ENCODE results near the gene HIC2.
"Not testable (repeated sequence)": the region's sequence is repeated elsewhere in the genome, so short reads cannot be mapped to it uniquely, and the experiment has no call there.

Gene HIC2

DNA sequence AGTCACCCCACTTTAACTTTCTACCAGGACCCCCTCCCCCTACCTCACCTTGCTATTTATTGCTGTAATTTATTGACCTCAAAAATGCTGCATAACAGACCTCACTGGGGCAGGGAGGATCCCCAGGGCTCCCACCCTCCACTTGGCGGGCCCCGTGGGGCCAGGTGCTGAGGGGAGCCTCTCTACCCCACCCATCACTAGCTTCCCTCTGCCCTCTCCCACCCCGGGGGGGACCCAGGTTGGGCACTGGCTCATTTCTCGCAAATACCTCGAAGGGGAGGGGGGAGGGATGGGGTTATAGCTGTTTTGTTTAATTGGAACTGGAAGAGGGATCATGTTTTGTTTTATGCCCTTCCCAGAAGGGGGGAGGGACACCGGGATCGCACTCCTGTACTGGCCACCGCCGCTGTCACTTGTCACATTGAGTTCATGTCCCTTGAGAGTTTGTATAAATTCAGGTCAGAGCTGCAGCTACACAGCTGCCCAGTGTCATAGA is 33.7 kb downstream of the HIC2 start:
- DNase-seq (ENCODE audit: low spot score): no peak

DNA sequence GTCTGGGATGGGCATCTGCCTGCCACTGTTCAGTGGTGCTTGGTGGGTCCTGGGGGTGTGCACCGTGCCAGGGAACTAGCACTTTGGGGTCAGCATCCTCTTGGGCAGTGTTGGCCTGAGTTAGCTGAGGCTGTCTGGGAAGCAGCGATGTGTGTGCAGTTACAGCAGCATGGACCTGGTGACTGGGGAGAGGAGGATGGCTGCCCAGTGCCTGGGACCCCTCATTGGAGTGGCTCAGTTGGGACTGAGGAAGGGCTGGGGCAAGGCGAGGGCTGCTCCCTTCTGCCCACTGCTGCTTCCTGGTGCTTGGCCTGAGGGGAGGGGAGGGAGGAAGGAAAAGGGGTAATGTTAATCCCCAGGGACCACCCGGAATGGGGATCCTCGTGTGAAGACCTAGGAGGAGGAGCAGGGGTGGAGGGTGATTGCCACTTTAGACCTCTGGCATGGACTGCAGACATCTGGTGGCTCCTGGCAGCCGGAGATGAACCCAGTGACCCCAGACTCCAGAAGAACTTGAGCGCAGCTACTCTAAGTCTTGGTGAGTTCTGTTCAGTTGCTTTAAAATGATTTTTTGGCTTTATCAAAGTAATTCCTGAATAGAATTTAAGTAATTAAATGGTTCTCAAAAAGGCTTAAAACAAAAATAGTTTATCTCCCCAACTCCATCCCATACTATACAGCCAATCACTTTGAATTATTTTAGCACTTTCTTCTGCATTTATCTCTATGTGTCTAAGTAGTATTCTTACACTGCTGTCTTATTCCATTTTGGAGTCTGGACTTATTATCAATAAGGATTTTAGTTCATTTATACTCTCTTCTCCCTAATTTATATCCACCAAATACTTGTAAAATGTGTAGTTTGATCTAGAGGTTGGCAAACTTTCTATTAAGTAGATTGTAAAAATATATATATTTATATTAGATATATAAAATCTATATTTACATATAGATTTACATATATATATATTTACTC is 34.7 kb downstream of the HIC2 start:
- DNase-seq (ENCODE audit: low spot score): no peak

DNA sequence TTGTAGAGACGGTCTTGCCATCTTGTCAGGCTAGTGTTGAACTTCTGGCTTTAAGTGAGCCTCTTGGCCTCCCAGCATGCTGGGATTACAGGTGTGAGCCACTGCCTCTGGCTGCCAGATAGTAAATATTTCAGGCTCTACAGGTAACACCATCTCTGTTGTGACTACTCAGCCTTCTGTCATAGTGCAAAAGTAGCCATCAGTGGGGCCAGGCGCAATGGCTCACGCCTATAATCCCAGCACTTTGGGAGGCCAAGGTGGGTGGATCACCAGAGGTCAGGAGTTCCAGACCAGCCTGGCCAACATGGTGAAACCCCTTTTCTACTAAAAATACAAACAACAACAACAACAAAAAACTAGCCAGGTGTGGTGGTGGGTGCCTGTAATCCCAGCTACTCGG is 35.5 kb downstream of the HIC2 start:
- DNase-seq (ENCODE audit: low spot score): not testable (repeated sequence)

DNA sequence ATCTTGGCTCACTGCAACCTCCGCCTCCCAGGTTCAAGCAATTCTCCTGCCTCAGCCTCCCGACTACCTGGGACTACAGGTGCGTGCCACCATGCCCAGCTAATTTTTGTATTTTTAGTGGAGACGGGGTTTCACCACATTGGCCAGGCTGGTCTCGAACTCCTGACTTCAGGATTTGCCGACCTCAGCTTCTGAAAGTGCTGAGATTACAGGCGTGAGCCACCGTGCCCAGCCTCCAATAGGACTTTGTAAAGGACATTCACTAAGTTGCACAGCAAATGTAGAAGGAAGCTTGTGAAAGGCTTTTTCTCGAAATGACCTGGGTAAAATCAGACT is 37.8 kb downstream of the HIC2 start:
- DNase-seq (ENCODE audit: low spot score): not testable (repeated sequence)

DNA sequence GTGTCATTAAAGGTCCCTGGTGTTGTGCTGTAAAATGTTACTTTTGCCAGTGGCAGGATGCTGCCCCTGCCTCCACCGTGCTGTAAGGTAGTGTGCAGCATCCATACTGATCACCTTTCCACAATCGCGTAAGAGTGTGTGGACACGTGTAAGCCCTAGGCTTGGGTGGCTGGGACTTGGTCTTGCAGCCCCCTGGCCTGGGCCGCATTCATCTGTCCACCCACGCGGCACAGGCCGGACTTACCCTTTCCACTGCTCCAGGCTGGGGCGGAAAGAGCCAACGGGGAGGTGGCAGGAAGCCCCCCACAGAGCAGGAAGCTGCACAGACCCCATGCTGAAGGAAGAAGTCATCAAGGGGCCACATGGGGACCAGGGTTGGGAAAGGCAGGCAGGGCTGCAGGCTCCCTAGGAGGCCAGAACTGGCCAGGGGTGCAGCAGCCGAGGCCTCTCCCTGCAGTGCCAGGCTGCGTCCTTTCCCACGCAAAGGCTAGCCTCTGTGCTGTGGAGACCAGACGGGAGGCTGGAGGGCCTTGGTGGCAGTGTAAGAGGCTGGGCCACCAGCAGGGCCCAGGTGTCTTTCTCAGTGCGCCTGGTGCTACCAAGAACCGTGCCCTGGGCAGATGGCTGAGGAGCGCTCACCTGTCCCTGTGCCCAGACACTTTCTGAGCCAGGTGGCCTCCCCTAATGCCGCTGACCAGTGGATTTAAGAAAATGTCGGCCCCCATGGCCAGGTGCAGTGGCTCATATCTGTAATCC is 38.3 kb downstream of the HIC2 start:
- no peak for DNase-seq (ENCODE audit: low spot score)

DNA sequence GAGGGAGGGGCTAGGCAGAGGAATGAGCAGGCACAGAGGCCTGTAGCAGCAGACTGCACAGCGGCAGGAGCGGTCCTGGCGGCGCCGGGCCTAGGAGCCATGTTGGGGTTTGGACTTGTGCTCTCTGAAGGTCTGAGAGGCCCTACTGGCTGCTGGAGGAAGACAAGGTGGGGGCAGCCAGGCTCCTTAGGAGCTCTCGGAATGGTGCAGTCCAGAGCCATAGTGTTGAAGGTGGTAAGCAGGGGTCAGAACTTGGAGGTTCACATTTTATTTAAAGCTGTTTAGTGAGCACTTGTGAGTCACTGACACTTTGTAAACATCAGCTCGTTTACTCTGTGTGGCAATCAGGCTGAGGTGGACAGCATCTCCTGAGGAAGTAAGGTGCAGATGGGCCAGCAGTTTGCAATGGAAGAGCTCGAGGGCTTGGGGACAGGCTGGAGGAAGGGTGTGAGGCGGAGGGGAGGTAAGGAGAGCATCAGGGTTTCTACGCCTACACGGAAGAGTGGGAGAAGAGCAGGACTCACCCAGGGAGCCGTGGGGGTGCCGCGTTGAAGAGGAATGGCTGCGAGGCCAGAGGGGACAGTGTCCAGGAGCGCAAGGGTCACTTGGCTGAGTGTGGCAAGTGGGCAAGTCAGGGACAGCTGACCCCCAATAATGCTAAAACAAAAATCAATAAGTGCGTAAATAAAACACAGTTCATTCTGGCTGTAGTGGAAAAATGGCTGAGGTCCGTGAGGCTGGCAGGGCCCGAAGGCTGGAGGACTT is 40.0 kb downstream of the HIC2 start:
- DNase-seq (ENCODE audit: low spot score): no peak

DNA sequence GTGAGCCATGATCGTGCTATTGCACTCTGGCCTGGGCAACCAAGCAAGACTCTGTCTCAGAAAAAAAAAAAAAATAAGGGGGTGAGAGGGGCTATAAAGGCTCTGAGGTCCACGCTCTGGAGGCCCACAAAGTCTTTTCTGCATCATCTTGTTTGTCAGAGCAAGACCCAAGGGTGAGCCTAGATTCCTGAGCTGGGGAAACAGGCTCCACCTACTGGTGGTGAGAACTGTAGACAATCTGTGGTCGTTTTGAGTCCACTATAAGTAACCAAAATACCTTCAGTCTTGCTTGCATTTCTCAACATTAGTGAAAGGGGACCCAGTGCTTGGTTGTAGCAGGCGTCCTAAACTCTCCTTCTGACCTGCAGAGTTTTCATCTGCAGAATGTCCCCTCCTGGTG is 45.5 kb downstream of the HIC2 start:
- not testable (repeated sequence) for DNase-seq (ENCODE audit: low spot score)

DNA sequence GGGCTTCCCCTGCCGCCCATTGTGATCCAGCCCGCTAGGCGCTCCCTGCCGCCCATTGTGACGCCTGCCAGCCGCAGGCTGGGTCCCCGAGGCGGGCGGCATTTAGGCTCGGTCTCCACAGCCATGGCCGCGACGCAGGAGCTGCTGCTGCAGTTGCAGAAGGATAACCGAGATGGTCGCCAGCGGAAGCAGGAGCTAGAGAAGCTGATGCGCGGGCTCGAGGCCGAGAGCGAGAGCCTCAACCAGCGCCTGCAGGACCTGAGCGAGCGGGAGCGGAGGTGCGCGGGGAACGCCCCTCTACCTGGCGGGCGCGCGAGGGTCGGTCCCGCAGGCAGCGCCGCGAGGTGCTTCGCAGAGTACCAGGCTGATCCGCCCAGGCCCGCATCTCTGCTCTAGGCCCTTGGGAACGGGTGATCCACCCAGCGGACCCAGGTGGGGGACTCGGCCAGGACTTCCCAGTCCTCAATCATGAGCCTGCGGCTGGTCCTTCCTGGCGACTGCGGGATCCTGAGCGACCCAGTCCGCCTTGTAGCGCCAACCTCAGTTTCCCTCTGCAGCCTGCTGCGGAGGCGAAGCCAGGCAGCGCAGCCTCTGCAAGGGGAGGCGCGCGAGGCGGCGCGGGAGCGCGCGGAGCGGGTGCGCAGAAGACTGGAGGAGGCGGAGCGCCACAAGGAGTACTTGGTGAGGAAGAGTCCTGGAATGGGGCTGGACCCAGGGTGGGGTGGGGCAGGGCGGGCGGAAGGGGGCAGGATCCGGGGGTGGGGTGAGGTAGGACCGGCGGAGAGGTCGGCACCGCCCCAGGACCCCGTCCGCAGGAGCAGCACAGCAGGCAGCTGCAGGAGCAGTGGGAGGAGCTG is 50.4 kb downstream of the HIC2 start, which contains the start of gene TMEM191C:
Gene TMEM191C, plus strand, starts transcription at position 51 of the 857 bp plus-strand sequence. Its CDS starts 73 bp downstream, at position 124.
- DNase-seq (ENCODE audit: low spot score): not testable (repeated sequence)

DNA sequence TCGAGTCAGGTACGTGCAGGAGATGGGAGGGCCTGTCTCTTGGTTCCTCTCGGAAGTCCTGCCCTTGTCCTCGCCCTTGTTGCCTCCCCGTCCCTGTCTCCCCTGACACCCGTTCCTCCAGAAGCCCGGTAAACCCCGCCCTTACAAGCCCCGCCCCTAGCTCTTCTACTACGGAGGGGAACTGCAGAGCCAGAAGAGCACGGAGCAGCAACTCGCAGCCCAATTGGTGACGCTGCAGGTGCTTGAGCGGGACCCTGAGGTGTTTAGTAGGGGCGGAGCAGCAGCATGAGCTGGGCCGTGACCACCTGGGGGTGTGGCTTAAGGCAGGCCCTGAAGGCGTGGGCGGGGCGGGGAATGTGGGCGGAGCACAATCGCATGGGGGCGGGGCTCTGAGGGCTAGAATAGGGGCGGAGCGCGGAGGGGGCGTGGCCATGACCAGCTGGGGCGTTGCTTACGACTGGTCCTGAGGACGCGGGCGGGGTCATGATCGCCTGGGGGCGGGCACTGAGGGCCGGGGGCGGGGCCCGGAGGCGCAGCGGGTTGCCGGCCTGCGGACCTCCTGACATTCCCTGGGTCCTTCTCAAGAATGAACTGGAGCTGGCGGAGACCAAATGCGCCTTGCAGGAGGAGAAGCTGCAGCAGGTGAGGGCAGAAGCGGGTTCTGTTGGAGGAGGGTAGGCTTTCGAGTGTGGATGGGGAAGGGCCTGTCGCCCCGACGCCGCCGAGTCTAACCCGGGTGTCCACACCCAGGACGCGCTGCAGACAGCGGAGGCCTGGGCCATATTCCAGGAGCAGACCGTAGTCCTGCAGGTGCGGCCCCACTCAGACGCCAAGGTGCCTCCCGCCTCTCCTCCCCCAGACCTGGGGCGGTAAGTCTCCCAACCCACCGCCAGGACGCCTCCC is 51.3 kb downstream of the HIC2 start:
- DNase-seq (ENCODE audit: low spot score): peak; percentile 92

DNA sequence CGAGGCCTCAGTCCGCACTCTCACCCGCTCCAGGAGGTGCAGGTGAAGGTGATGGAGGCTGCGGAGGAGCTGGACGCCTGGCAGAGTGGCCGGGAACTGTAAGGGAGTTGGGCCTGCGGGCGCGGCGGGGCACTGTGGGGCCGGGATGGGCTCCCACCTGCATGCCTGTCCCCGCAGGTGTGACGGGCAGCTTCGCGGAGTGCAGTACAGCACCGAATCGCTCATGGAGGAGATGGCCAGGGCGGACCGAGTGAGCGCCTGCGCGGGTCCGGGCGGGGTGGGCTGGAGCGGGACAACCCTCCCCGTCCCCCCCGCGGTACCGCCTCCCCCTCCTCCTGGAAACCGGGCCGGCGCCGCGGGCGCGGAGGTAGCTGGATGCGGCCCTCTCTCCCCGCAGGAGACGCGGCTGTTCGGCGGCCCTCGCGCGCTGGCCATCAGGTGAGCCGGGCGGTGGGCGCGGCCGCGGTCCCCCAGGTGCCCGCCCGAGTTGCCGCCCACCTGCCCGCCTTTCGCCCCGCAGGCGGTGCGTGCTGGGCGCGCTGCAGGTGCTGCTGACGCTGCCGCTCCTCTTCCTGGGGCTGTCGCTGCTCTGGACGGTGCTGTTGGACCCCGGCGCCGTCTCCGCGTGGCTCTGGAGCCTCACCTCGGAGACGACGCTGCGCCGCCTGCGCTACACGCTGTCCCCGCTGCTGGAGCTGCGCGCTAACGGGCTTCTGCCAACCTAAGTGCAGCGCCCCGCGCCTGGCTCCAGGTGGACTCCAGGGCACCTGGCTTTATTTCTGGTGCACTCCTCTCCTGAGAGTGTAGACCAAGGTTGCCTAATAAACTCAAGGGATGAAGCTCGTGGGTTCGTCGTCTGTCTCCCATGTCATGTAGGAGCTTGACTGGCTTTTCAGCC is 52.2 kb downstream of the HIC2 start:
- DNase-seq (ENCODE audit: low spot score): not testable (repeated sequence)

DNA sequence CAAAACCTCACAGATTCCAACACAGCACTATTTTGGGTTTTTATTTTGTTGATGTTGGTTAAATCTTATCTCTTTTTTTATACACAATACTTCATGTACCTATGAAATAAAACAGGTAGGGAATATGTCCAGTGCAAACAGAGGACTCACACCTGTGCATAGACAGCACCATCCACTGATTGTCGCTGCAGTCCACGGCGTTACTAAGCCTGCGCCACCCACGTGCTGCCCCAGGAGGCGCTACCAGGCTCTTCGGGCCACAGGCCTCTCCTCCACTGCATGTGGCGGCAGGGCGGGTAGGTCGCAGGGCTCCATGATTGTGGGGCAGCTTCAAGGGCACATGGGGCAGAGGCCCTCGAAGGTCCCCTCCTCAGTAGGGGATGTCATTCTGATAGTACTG is 55.8 kb downstream of the HIC2 start:
- DNase-seq (ENCODE audit: low spot score): not testable (repeated sequence)

DNA sequence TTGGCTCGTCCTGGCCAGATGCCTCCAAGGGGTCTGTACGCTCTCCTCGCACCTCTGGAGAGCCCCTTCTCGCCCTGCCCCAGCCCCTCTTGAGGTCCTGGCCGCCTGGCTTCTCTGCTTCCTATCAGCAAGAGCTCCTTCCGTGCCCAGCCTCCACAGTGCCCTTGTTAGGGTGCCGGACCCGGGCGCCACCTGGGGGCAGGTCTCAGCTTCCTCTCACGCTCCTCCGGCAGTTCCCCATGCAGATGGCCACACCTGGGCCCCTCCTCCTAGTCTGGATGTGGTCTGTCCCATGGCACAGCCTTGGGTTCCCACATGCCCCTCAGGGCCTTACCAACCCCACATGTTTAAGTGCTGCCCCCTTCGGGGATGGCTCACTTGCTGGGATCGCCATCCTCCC is 56.5 kb downstream of the HIC2 start:
- not testable (repeated sequence) for DNase-seq (ENCODE audit: low spot score)

DNA sequence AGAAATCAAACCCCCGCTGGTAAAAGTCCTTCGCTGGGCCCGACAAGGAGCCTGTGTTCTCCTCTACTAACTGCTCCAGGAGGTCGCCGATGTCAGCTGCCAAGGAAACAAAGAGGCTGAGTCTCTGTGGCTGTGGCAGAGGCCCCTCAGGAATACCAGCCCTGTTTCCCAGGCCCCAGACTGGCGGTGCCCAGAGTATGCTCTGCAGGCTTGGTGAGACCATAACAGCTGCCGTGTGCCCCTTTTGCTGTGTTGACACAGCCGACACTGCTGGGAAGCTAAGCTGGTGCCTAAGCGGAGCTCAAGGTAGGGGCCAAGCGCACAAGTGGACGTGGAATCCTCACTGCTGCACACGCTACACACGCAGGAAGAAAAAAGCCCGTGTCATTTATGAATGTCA is 66.9 kb downstream of the HIC2 start:
- not testable (repeated sequence) for DNase-seq (ENCODE audit: low spot score)

DNA sequence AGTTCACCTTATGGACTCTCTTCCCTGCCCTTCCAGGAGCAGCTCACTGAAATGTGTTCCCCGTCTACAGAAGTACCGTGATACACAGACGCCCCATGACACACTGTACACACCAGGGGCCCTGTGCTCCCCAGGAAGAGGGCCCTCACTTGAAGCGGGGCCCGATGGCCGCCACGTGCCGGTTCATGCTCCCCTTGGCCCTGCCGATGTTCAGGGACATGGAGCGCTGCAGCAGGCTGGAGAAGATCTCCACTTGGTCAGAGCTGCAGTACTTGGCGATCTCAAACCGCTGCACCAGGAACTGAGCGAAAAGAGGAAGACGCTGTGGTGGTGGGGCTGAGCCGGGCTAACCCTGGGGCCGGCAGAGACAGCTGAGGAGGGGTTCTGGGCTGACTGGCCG is 70.6 kb downstream of the HIC2 start:
- not testable (repeated sequence) for DNase-seq (ENCODE audit: low spot score)

DNA sequence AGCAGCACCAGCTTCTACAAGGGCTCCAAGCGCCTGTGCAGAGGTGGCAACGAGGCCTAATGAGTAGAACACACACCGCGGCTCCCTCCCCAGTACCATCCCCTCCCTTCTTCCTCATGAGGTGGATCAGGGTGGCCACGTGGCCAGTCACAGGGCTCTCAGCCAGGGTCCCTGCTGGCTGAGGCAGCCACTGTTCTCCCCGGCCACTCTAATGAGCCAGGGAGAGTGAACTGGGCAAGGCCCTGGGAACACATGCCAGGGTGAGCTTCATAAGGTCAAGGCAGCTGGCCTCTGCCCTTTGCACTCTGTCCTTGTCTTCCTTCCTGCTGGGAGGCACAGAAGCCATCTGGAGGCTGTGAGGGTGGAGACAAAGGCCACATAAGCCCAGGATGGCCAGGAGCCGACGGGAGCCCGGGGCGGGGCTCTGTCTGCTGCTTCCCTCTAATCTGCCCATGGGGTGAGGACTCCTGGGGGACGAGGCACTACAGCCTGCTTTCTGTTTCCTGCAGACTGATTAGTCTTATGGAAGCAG is 72.0 kb downstream of the HIC2 start:
- not testable (repeated sequence) for DNase-seq (ENCODE audit: low spot score)

DNA sequence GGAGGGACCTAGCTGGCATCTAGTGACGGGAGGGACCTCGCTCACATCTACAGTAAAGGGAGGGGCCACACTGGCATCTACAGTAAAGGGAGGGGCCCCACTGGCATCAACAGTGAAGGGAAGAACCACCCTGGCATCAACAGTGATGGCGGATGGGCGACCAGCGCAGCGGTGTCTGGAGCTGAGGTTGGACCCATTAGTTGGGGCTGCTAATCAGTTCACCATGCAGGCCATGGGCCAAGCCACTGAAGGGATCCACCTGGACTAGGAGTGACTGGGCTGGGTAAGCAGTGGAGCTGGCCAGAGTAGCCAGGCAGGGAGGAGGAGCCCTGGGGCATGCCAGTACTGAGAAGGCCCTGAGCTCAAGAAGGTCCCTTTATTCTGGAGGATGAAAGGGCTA is 73.4 kb downstream of the HIC2 start:
- not testable (repeated sequence) for DNase-seq (ENCODE audit: low spot score)

DNA sequence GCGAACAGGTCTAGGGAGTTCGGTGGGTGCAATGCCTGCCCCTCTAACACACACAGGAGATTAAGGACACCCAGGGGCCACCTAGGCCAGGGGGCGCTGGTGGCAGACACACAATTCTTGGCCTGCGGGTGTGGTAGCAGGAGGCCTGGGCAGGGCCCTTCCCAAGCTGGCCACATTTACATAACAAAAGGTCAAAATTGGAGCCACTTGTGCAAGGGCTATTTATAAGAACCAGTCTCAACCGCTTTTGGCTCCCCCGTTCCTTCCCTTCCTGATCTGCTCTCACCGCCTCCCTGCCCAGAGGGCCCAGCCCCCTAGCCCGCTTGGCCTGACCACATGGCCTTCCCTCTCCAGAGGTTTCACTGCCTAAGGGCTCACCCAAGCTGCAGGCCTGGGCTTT is 75.1 kb downstream of the HIC2 start:
- not testable (repeated sequence) for DNase-seq (ENCODE audit: low spot score)
